ENCODE results near the gene CHIT1. TPM values are rescaled to one million over a fixed set of nuclear protein-coding genes. Genes with fewer than 3 reads are reported as not detected.

Gene CHIT1
- total RNA-seq, 4 donors from 2014 or later = 0.39 to 0.42 TPM; not detected in 2

DNA sequence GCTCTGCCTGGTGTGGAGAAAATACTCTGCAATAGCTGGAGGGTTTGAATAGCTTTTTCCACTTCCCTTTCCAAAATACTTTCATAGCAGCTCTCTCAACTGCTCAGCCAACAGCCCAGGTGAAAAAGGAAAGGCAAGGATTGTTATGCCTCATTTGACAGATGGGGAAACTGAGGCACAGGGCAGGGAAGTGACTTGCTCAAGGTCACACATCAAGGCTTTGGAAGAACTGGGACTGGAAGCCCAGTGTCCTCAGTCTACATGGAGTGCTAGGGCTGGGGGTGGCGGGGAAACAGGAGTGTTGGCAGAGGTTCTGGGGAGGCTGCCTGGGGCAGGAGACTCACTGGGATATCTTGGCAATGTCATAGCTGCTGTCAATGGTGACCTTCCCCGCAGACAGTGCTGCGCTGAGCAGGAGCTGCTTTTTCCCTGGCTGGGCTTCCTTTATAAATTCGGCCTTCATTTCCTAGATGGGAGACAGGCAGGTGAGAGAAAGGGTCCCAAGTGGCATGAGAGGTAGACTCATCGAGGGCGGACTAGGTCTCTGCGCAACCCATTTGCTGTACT, 47.0 kb downstream of the CHIT1 start:
- TF ChIP-seq POLR2A (IDR thresholded peaks at IDR 0.05) = no peak
- no peak for TF ChIP-seq EP300 (IDR thresholded peaks at IDR 0.05)
- Histone ChIP-seq H3K27me3 (no peaks in the 10 kb centered on the region), H3K36me3 (no peaks in the 10 kb centered on the region), H3K4me3 (no peak overlapping the region), H3K4me1 (peaks cover 0 to 14% (median 0%) of the 10 kb centered on the region in 4 donors), H3K9me3 (no peaks in the 10 kb centered on the region), H3K27ac (no peak overlapping the region)
- 91 to 95% methylated on average over 5 to 7 of the region's 7 CpGs for WGBS, 2 donors
- DNase-seq (ENCODE audit: low spot score in 2 of 2) = no peak

DNA sequence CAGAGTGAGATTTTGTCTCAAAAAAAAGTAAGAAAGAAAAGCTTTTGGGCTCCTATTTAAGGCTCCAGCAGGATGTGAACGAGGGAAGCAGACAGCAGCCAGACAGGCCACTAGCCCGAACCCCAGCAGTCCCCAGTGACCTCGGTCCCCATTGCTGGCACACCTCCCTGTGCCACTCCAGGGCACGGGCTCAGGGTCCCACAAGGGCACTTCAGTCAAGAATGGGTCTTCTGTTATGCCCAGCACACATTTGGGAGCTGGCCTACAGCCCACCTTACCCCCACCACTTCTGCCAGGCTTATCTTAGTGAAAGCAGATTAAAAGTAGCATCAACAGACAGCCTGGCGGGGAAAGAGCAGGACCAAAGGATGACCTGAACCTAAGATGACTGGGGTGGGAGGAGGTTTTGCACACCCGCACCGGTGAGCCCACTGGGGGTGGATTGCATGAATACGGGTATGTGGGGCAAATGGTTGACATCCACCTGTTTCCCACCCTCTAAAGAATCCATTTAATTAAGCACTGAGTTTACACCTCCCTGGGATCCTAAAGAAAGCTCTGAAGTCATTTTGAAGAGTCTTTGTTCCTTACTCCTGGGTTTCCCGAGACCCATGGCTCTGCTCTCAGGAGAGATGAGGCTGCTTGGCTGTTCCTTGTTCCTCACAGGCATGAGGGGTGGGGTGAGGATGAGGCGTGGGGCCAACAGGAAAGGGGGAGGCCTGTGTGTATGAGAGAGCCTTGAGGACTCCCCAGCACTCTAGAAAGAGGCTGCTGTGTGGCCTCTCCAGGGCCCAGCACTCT, 47.7 kb downstream of the CHIT1 start:
- TF ChIP-seq, protein P1, sequence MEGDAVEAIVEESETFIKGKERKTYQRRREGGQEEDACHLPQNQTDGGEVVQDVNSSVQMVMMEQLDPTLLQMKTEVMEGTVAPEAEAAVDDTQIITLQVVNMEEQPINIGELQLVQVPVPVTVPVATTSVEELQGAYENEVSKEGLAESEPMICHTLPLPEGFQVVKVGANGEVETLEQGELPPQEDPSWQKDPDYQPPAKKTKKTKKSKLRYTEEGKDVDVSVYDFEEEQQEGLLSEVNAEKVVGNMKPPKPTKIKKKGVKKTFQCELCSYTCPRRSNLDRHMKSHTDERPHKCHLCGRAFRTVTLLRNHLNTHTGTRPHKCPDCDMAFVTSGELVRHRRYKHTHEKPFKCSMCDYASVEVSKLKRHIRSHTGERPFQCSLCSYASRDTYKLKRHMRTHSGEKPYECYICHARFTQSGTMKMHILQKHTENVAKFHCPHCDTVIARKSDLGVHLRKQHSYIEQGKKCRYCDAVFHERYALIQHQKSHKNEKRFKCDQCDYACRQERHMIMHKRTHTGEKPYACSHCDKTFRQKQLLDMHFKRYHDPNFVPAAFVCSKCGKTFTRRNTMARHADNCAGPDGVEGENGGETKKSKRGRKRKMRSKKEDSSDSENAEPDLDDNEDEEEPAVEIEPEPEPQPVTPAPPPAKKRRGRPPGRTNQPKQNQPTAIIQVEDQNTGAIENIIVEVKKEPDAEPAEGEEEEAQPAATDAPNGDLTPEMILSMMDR (IDR thresholded peaks at IDR 0.05) = no peak
- TF ChIP-seq EP300 (IDR thresholded peaks at IDR 0.05) (no peak), POLR2A (IDR thresholded peaks at IDR 0.05) (no peak)
- Histone ChIP-seq H3K9me3 (no peaks in the 10 kb centered on the region), H3K4me3 (no peak overlapping the region), H3K36me3 (no peaks in the 10 kb centered on the region), H3K4me1 (peaks cover 0 to 9% (median 0%) of the 10 kb centered on the region in 4 donors), H3K27me3 (no peaks in the 10 kb centered on the region), H3K27ac (no peak overlapping the region)
- DNase-seq (ENCODE audit: low spot score in 2 of 2) = no peak
- 49 to 58% methylated on average over 10 of the region's 10 CpGs for WGBS, 2 donors

DNA sequence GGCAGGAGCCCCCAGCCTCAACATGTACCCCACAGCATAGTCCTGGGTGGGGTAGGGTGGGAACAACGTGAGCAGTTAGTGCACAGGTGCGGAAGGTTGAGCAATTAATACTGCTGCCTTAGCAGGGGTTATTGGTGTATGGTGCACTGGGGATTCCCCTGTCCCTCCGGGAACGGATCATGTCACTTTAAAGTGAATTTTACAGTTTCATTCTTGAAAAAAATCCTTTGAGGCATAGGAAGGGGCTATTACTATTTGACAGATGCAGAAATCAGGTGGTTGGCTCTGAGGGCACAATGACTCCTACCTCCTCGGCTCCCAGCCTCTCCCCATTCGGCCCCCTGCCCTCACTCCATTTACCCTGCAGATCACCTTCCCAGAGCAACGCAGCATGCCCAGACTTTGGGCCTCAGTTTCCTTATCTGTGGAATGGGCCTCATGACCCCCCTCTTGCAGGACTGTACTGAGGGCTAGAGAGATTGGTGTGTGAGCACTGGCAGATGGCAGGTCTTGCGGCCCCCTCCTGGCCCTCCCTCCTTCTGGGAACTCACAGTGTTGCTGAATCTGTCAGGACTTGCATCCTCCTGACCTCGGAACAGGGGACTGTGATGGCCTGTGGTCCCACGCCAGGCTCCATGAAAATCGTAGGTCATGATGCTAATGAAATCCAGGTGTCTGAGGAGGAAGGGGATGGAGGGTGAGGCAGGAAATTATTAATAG, 48.7 kb downstream of the CHIT1 start:
- Histone ChIP-seq H3K4me1 (no peaks in the 10 kb centered on the region), H3K27me3 (no peaks in the 10 kb centered on the region), H3K27ac (no peak overlapping the region), H3K9me3 (no peaks in the 10 kb centered on the region), H3K4me3 (no peak overlapping the region), H3K36me3 (no peaks in the 10 kb centered on the region)
- no peak for DNase-seq (ENCODE audit: low spot score in 2 of 2)
- TF ChIP-seq, protein P1 (IDR thresholded peaks at IDR 0.05) = no peak
- TF ChIP-seq POLR2A (IDR thresholded peaks at IDR 0.05) = no peak
- TF ChIP-seq EP300 (IDR thresholded peaks at IDR 0.05) = no peak
- WGBS, 2 donors = 86 to 87% methylated on average over 11 of the region's 11 CpGs

DNA sequence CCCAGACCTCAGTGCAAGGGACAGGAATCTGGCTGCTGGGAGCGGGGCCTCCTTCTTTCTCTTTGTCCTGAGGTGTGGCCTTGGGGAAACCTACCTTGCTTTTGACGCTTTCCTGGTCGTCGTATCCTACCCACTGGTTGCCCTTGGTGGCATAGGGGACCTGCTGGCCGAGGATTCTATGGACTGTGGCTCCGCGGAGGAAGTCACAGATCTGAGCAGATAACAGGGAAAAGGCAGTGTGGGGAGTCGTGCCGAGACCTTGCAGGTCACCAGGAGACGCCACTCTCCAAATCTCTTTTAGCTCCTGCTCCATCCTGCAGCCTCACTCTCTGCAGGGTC, 49.8 kb downstream of the CHIT1 start:
- Histone ChIP-seq H3K27me3 (no peaks in the 10 kb centered on the region), H3K36me3 (no peaks in the 10 kb centered on the region), H3K9me3 (no peaks in the 10 kb centered on the region), H3K4me1 (no peaks in the 10 kb centered on the region), H3K4me3 (no peak overlapping the region), H3K27ac (no peak overlapping the region)
- 89 to 95% methylated on average over 10 of the region's 10 CpGs for WGBS, 2 donors
- DNase-seq (ENCODE audit: low spot score in 2 of 2) = no peak
- TF ChIP-seq POLR2A (IDR thresholded peaks at IDR 0.05) (no peak), EP300 (IDR thresholded peaks at IDR 0.05) (no peak)
- TF ChIP-seq, protein P1 (IDR thresholded peaks at IDR 0.05) = no peak

DNA sequence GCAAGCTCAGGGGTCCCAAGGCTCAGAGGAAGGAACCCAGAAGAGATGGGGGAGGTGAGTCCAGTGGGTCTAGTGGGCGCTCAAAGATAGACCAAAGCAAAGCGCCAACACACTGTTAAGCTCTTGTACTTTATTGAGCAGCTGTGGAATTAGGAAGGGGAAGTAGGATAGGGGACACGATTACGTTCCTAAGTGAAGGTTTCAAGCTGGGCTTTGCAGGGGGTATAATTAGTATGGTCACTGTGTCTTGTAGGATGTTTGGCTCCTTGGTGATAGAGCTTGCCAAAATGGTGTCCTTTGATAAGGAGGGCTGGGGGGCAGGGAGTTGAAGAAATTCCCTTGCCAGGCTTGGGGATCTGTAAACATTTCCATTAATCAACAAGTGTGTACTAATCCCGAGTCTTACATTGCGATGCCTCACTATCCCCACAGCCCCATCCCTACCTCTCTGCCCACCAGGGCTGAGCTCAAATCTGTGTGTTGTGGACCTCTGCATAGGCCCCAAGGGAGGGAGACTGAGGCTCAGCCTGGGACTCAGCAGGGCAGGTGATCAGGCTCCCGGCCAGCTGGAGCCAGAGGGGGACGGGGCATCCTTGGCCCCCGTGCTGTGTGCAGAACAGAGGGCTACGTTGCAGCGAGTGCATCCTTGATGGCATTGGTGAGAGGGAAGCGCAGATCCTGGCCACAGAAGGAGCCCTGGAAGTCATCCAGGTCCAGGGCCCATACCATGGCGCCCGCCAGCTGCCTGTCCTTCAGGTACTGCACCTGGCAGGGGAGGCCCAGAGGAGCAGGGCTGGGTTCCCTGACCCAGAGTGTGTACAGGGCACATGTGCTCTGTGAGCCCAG, 50.4 kb downstream of the CHIT1 start:
- Histone ChIP-seq H3K9me3 (no peaks in the 10 kb centered on the region), H3K36me3 (no peaks in the 10 kb centered on the region), H3K4me3 (no peak overlapping the region), H3K27me3 (no peaks in the 10 kb centered on the region), H3K27ac (no peak overlapping the region), H3K4me1 (no peaks in the 10 kb centered on the region)
- 89 to 93% methylated on average over 9 to 13 of the region's 14 CpGs for WGBS, 2 donors
- TF ChIP-seq, protein P1 (IDR thresholded peaks at IDR 0.05) = no peak
- no peak for TF ChIP-seq EP300 (IDR thresholded peaks at IDR 0.05)
- no peak for TF ChIP-seq POLR2A (IDR thresholded peaks at IDR 0.05)
- DNase-seq (ENCODE audit: low spot score in 2 of 2) = no peak

Data from tibial nerve (tissue), 4 donors.